GM19193 (cell line): Measurements from ENCODE around the gene LINGO4.

ENCODE experiments used
- POLR2A ChIP-seq: IDR thresholded peaks from 4 replicates; pipeline ENCODE4 v1.6.1; 2011; ENCODE audit not compliant: insufficient read depth, insufficient read length; ENCODE audit errors: extremely low read depth

LINGO4 gene

GRCh38 chr1:151790940-151791651, 14.1 kb downstream of the LINGO4 start:
- no peak for TF ChIP-seq POLR2A

GRCh38 chr1:151790071-151790939, 14.9 kb downstream of the LINGO4 start, which contains the start of gene TDRKH:
TDRKH (minus strand) TSS chr1:151790500; CDS start chr1:151783022, 7,478 bp downstream.
- TF ChIP-seq POLR2A = peak; percentile 35

- no peak for TF ChIP-seq POLR2A
These were observed 17.5 kb downstream of the LINGO4 start for GRCh38 chr1:151787689-151788088.

GRCh38 chr1:151783796-151784195, 21.4 kb downstream of the LINGO4 start:
- no peak for TF ChIP-seq POLR2A

- TF ChIP-seq POLR2A = no peak
These were observed 22.5 kb downstream of the LINGO4 start for GRCh38 chr1:151782741-151783140.

- TF ChIP-seq POLR2A = no peak
These were observed 25.4 kb downstream of the LINGO4 start for GRCh38 chr1:151779852-151780251.

GRCh38 chr1:151777317-151777716, 27.9 kb downstream of the LINGO4 start:
- TF ChIP-seq POLR2A = no peak

- no peak for TF ChIP-seq POLR2A
These were observed 28.6 kb downstream of the LINGO4 start for GRCh38 chr1:151776665-151777062.

- TF ChIP-seq POLR2A = no peak
These were observed 29.1 kb downstream of the LINGO4 start for GRCh38 chr1:151775894-151776664.

- TF ChIP-seq POLR2A = no peak
These were observed 30.8 kb downstream of the LINGO4 start for GRCh38 chr1:151774256-151774922.

- TF ChIP-seq POLR2A = no peak
These were observed 31.5 kb downstream of the LINGO4 start for GRCh38 chr1:151773702-151774101.

- no peak for TF ChIP-seq POLR2A
These were observed 41.2 kb downstream of the LINGO4 start for GRCh38 chr1:151763990-151764389.

- peak; percentile 79 for TF ChIP-seq POLR2A
These were observed 42.0 kb downstream of the LINGO4 start, which contains the start of gene MRPL9 for GRCh38 chr1:151762941-151763921. MRPL9 (minus strand) TSS chr1:151763496; CDS start chr1:151763479, 17 bp downstream.
